Measurements from ENCODE around the gene TMEM43.

TMEM43 gene

GRCh38 chr3:14138109-14138877, 13.4 kb downstream of the TMEM43 start:
- DNase-seq (ENCODE audit: low spot score), result no peak

DNA sequence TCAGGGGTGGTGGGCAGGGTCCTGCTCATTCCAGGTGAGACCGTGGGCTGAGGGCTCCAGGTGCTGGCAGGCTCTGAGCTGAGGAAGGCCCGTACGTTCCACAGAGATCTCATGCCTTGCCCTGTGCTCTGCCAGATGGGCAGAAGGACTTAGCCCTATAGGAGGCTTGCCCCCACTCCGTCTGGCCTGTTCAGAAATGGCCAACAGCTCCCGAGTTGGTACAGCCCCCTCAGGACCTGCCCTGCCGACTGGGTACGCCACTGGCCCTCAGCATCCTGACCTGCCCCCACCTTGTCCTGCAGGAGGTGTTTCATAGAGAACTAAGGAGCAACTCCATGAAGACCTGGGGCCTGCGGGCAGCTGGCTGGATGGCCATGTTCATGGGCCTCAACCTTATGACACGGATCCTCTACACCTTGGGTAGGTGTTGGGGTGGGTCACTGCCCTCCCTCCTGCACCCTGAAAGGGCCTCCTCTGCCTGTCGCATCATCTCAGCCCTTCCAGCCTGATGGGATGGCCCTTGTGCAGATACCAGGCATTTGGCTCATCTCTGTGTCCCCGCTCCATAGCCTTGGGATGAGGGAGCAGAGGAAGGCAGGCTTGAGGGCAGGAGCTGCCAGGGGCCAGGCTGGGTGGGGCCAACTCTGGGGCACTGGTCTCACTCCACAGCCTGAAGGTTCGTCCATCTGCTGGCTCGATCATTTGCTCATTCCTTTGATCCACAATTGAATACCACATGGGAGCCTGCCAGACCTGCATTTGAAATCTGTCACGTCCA, 14.2 kb downstream of the TMEM43 start:
- no peak for DNase-seq (ENCODE audit: low spot score)

DNA sequence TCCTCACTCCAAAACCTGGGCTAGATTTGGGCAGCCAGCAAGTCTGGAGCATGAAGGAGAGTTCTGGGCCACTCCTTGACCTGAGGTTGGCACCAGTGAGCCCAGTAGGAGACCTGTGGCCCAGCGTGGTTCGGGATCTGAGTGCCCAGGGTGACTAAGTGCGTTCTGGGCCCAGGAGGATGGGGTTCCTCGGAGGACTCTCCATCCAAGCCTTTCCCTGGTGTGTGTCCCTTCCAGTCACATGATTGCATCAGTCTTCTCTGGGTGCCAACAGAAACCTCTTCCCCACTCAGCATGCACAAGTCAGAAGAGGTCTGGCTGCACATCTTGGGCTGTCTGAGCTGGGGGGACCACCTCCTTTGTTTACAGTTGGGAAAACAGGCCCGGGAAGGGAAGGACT, 14.9 kb downstream of the TMEM43 start:
- no peak for DNase-seq (ENCODE audit: low spot score)

- no peak for DNase-seq (ENCODE audit: low spot score)
Observed at GRCh38 chr3:14140668-14141067, 15.8 kb downstream of the TMEM43 start.

- no peak for DNase-seq (ENCODE audit: low spot score)
Observed at GRCh38 chr3:14141144-14141543, 16.3 kb downstream of the TMEM43 start.

GRCh38 chr3:14141602-14142341, 16.9 kb downstream of the TMEM43 start:
- no peak for DNase-seq (ENCODE audit: low spot score)

- DNase-seq (ENCODE audit: low spot score), result no peak
Observed at GRCh38 chr3:14142567-14143270, 17.9 kb downstream of the TMEM43 start.

DNA sequence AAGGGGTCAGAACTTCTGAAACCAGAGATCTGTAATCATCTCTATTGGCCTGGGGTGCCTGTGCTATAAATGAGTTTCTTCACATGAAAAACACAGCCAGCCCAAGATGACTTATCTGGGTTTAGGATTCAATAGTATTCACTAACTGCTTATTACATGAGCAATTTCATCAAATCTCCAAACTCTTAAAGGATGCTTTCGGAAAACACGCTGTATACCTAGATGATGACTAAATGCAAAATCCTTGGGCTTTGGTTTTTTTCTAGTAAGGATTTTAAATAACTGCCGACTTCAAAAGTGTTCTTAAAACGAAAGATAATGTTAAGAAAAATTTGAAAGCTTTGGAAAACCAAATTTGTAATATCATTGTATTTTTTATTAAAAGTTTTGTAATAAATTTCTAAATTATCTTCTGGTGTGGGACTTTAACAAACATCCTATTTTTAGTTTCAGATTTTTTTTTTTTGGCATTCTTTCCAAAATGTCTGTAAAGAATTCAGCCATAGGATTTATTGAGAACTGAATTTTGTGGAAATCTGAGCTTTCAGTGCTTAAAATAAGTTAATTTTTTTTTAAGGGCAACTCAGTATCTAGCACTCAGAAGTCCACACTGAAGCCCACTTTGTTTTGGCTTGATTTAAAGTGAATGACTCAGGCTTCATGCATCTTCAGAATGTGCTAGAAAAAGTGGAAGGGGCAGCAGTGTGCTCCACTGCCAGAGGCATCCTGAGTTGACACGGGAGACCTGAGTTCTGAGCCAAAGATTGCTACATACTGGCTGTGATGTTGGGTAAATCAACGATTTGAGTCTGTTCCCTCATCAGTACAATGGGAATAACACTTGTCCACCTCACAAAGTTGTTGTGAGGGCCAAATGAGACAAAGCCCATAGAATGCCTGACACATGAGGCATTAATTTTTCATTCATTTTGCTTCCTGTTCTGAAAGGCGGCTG, 18.7 kb downstream of the TMEM43 start:
- peak; percentile 87 for DNase-seq (ENCODE audit: low spot score)

DNA sequence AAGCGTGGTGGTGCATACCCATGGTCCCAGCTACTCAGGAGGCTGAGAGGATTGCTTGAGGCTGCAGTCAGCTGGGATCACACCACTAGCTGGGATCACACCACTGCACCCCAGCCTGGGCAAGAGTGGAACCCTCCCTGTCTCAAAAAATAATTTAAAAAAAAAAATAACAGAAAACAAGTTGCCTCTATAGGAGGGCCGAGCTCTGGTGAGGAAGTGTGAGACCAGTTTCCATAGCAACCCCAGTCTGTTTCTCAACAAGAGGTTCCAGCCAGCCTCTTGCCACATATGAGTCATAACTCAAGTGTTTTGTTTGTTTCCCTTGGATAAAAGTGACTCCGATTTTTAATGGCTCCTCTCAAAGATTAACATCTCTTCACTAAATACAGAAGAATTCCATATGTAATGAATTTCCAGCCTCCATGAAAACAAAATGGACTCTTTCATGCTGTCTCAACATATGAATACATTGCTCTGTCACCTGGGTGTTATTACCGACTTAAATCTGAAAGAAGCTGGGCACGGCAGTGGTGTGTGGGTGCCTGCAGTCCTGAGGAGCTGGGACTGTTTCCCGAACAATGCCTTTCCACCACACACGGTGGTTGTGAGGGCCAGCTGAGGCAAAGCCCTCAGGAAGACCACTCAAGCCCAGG, 19.7 kb downstream of the TMEM43 start:
- DNase-seq (ENCODE audit: low spot score), result peak; percentile 95

DNA sequence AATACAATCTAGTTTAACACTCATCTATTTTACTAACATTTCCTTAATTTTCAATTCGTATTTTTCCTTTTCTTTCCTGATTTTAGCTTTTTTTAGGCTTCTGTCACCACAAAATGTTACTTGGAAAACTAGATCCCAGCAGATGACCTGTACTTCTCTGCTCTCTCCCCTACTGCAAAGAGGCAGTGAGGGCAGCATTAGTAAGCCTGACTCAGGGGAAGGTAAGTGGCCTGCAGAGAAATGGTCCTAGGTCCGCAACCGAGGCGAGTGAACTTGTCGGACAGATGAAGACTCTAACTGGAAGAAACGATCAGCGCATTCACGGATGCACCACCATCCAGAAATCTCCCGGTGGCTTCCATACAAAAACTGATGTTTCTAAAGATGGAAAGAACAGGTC, 20.4 kb downstream of the TMEM43 start:
- DNase-seq (ENCODE audit: low spot score), result peak; percentile 57

DNA sequence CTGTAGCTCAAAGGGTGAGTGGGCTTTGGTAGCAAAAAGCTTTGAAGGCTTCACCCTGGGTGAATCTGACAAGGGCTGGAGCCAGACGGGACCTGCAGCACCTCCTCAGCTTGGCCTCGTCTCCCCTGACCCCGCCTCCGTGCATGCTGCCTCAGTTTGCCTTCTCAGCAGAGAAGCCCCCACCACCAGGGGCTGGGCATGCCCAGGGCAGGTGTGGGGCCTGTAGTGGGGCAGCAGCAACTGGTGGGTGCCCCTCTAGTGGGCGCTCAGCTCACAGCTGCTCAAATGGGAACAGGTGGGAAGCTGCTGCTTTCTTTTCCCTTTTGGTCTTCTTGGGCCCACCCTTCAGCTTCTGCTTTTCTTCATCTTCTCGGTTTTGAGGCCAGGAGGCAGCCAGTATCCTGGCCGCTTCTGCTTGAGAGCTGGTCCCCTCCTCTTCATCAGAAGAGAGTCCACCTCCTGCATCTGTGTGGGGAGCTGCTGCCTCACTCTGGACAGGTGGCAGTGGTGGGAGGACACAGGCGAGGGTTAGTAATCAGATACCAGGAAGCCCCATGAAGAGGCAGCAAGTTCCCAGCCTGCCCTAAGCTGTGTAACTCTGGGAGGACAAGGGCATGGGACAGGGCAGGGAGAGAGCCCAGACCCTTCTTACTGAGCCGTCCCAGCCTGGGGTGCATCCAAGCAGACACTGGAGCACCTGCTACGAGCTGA, 21.0 kb downstream of the TMEM43 start:
- DNase-seq (ENCODE audit: low spot score), result no peak

GRCh38 chr3:14146381-14147065, 21.7 kb downstream of the TMEM43 start:
- no peak for DNase-seq (ENCODE audit: low spot score)

GRCh38 chr3:14147066-14147435, 22.2 kb downstream of the TMEM43 start:
- no peak for DNase-seq (ENCODE audit: low spot score)

DNA sequence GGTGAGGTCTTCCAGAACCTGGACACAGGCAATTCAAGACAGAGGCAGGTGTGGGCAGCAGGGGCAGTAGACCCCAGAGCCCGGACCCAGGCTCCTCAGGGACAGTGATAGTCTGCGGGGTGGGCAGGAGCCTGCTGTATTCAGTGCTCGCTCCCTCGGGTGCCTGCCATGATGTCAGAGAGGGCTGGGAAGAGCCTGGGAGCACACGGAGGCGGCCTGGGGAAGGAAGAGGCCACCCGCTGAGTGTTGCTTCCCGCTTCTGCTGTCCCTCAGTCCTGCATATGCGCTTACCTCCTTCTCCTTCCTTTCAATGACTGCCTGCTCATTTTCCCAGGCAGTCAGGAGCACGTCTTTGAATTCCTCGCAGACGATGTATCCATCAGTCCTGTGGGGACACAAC, 22.8 kb downstream of the TMEM43 start:
- DNase-seq (ENCODE audit: low spot score), result no peak

DNA sequence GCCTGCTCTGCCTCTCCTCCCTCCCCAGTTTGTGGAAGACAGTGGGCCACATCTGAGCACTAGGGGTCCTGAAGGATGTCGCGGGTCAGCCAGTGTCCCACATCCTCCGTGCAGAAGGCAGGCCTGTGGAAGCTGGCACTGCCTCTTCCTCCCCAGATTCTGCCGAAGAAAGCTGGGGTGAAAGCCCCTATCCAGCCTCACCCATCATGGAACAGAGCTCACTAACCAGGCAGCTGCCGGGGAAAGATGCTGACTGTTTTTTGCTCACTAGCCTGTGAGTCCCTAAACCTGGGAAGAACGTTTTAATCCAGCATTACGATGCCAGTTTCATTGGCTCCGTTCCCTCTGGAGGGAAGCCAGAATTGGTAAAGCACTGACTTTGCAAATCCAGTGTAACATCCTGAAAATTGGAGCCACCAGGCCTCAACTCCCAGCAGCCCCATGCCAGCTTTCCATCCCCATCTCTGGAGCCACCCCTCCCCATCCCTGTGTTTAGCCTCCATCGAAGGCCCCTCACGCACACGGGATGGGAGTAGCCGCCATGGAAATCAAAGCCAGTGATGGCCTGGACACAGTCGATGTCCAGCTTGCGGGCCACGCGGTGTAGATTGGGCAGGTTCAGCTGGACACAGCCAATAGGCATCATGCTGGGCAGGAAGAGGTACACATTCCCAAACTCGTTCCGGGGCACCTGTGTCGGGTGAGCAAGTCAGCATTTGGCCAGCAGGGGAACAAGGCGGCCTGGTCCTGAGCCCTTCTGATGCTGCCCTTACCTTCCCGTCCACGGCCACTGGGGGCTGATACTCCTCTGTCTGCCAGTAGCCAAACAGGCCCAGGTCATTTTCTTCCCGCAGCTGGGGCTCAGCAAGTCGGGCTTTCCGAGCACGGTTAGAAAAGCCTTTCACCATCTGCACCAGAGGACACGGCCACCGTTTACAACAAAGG, 23.5 kb downstream of the TMEM43 start:
- DNase-seq (ENCODE audit: low spot score), result no peak

GRCh38 chr3:14150078-14150477, 25.2 kb downstream of the TMEM43 start:
- DNase-seq (ENCODE audit: low spot score), result no peak

DNA sequence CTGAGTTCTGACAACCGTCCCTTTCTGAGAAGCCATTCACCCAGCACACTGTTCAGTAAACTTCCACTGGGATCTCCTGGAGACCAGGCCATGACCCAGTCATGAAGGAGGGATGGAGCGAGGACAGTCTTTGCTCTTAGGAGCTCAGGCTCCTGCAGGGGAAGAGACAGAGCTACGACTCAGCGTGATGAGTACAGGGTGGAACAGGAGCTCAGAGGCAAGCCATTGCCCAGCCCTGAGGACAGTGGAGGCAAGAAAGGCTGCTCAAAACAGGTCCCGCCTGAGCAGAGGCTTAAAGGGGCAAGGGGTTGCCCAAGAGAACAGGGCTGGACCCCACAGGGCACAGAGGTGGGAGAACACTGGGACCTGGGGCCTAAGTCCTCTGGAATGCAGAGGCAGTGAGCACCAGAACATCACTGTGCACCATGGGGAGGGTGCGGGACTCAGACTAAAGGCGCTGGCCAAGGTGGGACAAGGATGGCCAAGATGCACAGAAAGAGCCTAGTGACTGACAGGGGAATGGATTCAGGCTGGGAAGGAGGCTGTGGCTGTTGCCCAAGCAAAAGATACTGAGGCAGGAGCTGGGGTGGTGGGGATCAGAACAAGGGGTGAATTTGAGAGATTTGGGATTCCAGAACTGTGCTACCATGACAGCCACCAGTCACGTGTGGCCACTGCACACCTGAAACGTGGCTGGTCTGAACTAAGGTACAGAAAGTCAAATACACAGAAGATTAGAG, 25.8 kb downstream of the TMEM43 start:
- DNase-seq (ENCODE audit: low spot score), result no peak

All from AG20443 (cell line).